Body of pancreas (tissue), 4 donors: ENCODE measurements around the gene EP400. TPM values are rescaled to one million over a fixed set of nuclear protein-coding genes. Genes with fewer than 3 reads are reported as not detected.

Source experiments
- ATAC-seq: fragments of 150-250 bp; one replicate; pipeline ENCODE4 v1.9.1; 2016
- DNase-seq, 4 donors: peaks; one replicate each; pipeline ENCODE4 v3.0.0-alpha.2; 2019
- H3K27ac ChIP-seq, 4 donors: fragments of 200-600 bp; sonication (generic); 1 replicate in 3 of 4; 2 replicates in 1 of 4; pipeline versions ENCODE4 v1.5.1 to v1.6.1; 2016 to 2019; ENCODE audit warnings: mild to moderate bottlenecking in 1 of 4, mixed read lengths in 1 of 4, moderate library complexity in 1 of 4
- H3K27me3 ChIP-seq, 2 donors: fragments of 200-600 bp; sonication (generic); one replicate each; pipeline ENCODE4 v1.6.0; 2016; ENCODE audit warnings: mild to moderate bottlenecking in 1 of 2
- H3K36me3 ChIP-seq, 2 donors: fragments of 200-600 bp; sonication (generic); replicated peaks in 1 of 2; 2 replicates each; pipeline ENCODE4 v1.5.1; 2016; ENCODE audit warnings: low read depth in 2 of 2; ENCODE audit not compliant: insufficient read depth in 1 of 2
- H3K4me1 ChIP-seq: fragments of 200-600 bp; sonication (generic); one replicate; pipeline ENCODE4 v1.6.0; 2016
- H3K4me3 ChIP-seq, 2 donors: fragments of 200-600 bp; sonication (generic); 1 replicate in 1 of 2; 2 replicates in 1 of 2; pipeline ENCODE4 v1.5.1; 2016 to 2019
- H3K9me3 ChIP-seq, 3 donors: fragments of 200-600 bp; sonication (generic); 1 replicate in 2 of 3; 2 replicates in 1 of 3; pipeline ENCODE4 v1.5.1; 2016
- CTCF ChIP-seq, 7 experiments: fragments of 450-650 bp in 4 of 7; fragments of 200-600 bp in 3 of 7; sonication (generic) in 3 of 7; IDR thresholded peaks; one replicate each; pipeline ENCODE4 v1.5.1; 2016 to 2019; ENCODE audit warnings: antibody characterized with exemption in 7 of 7
- POLR2A ChIP-seq, 3 donors: fragments of 450-650 bp; IDR thresholded peaks; one replicate each; pipeline ENCODE4 v1.6.1; 2016; ENCODE audit warnings: antibody characterized with exemption in 3 of 3, mild to moderate bottlenecking in 2 of 3
- WGBS, 2 donors: methylation state at CpG; one replicate each; pipeline ENCODE4 v1.1.5; 2017; 5-methylcytosine and 5-hydroxymethylcytosine counted together
- intact Hi-C: fragments of 100-400 bp; cut with DNase I; formaldehyde crosslinking; loops from one replicate; pipeline ENCODE4 v1.15.1; 2023
- total RNA-seq, 2 donors: library from RNA; depleted of rRNA; stranded (reverse); fragments of >200 nt; gene quantifications; one replicate each; pipeline ENCODE4 v1.1.0, GENCODE V29; 2016

The EP400 gene
- total RNA-seq, 2 donors from 2014 or later, result 20.5 to 22.4 TPM

GRCh38 chr12:131920902-131921840 lies 28.6 kb upstream of the EP400 start:
- intact Hi-C loops, result no loop called here
- H3K36me3 ChIP-seq, result peaks cover 18 to 26% of the 10 kb centered on the region in 2 donors
- ATAC-seq, result no peak

GRCh38 chr12:131921866-131922769 lies 27.6 kb upstream of the EP400 start:
- no peak for TF ChIP-seq CTCF (IDR thresholded peaks at IDR 0.05)
- TF ChIP-seq POLR2A (IDR thresholded peaks at IDR 0.05), result no peak
- no peak for DNase-seq

More at GRCh38 chr12:131920902-131921840, 28.6 kb upstream of the EP400 start:
- 88 to 91% methylated on average over 13 to 33 of the region's 35 CpGs for WGBS, 2 donors
- DNase-seq, result peak in 1 of 4 donors; percentile 8
- H3K9me3 ChIP-seq, result no peaks in the 10 kb centered on the region
- no peak for TF ChIP-seq CTCF (IDR thresholded peaks at IDR 0.05)
- TF ChIP-seq POLR2A (IDR thresholded peaks at IDR 0.05), result no peak
- no peaks in the 10 kb centered on the region for H3K4me1 ChIP-seq
- H3K27me3 ChIP-seq, result no peaks in the 10 kb centered on the region
- no peak overlapping the region for H3K4me3 ChIP-seq
- no peak overlapping the region for H3K27ac ChIP-seq

GRCh38 chr12:131922772-131923171 lies 27.0 kb upstream of the EP400 start:
- peaks cover 12 to 17% of the 10 kb centered on the region in 2 donors for H3K36me3 ChIP-seq
- H3K27me3 ChIP-seq, result no peaks in the 10 kb centered on the region
- H3K4me1 ChIP-seq, result no peaks in the 10 kb centered on the region
- no peak overlapping the region for H3K27ac ChIP-seq
- H3K9me3 ChIP-seq, result no peaks in the 10 kb centered on the region
- intact Hi-C loops, result no loop called here
- no peak for TF ChIP-seq POLR2A (IDR thresholded peaks at IDR 0.05)
- no peak for TF ChIP-seq CTCF (IDR thresholded peaks at IDR 0.05)
- no peak overlapping the region for H3K4me3 ChIP-seq
- ATAC-seq (no peak), DNase-seq (no peak)
- 85 to 87% methylated on average over 12 to 13 of the region's 13 CpGs for WGBS, 2 donors

More at GRCh38 chr12:131921866-131922769, 27.6 kb upstream of the EP400 start:
- intact Hi-C loops, result no loop called here
- Histone ChIP-seq H3K4me1 (no peaks in the 10 kb centered on the region), H3K4me3 (no peak overlapping the region), H3K9me3 (no peaks in the 10 kb centered on the region), H3K27me3 (no peaks in the 10 kb centered on the region), H3K27ac (no peak overlapping the region), H3K36me3 (peaks cover 12 to 19% of the 10 kb centered on the region in 2 donors)
- WGBS, 2 donors, result 81 to 89% methylated on average over 22 to 29 of the region's 29 CpGs
- ATAC-seq, result no peak

GRCh38 chr12:131923260-131923659 lies 26.5 kb upstream of the EP400 start:
- Histone ChIP-seq H3K4me1 (peaks cover under 1% of the 10 kb centered on the region), H3K27me3 (no peaks in the 10 kb centered on the region), H3K9me3 (no peaks in the 10 kb centered on the region), H3K4me3 (no peak overlapping the region), H3K36me3 (peaks cover 12 to 15% of the 10 kb centered on the region in 2 donors), H3K27ac (no peak overlapping the region)
- DNase-seq (no peak), ATAC-seq (peak; percentile 13)
- 79 to 84% methylated on average over 7 to 11 of the region's 11 CpGs for WGBS, 2 donors
- TF ChIP-seq CTCF (IDR thresholded peaks at IDR 0.05), result no peak
- no peak for TF ChIP-seq POLR2A (IDR thresholded peaks at IDR 0.05)
- intact Hi-C loops, result no loop called here
